Measurements from ENCODE around the gene OPN4. TPM values are rescaled to one million over a fixed set of nuclear protein-coding genes. Genes with fewer than 3 reads are reported as not detected.

The OPN4 gene
- polyA plus RNA-seq, 3 donors from 2014 or later: not detected

- no peak for DNase-seq
- Mint-ChIP-seq H3K36me3 (no peaks in the 10 kb centered on the region), H3K27ac (no peak overlapping the region), H3K4me3 (no peak overlapping the region), H3K27me3 (ENCODE audit: low read depth in 3 of 3) (peaks cover 0 to 4% (median 1%) of the 10 kb centered on the region in 3 donors), H3K9me3 (no peaks in the 10 kb centered on the region), H3K4me1 (peaks cover 0 to 7% of the 10 kb centered on the region in 2 donors)
Observed at GRCh38 chr10:86685416-86685815, 31.1 kb downstream of the OPN4 start.

DNA sequence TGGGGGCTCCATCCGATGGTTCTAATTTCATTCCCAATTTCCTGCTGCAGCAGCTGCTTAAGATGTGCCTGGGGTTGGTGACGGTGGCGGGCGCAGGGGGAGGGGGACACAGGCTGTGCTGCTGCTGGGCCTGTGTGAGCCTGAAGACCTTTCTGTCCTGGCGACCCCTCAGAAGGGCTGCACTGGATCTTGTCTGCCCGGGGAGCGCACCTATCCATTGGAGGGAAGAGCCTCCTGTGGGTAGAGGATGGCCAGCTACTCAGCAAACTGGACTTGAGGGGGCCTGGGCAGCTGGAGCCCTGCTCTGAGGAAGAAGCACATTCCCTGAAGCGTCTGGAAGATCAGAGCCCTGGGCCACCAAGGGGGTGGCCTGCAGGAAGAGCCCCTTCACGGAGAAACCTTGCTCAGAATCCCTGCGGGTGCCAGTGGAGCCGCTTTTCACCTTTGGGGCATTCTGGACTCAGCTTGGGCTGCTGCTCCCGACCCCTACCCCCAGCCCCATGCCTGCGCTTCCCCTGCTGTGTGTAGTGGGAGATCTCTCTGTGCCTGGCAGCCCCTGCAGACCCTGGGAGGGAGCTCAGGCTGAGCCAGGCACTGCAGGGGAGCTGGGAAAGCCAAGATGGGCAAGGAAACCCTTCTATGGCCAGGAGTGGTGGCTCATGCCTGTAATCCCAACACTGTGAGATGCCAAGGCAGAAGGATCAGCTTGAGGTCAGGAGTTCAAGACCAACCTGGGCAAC, 31.7 kb downstream of the OPN4 start:
- DNase-seq: no peak
- Mint-ChIP-seq H3K36me3 (no peaks in the 10 kb centered on the region), H3K27ac (no peak overlapping the region), H3K9me3 (no peaks in the 10 kb centered on the region), H3K4me1 (peaks cover 0 to 7% of the 10 kb centered on the region in 2 donors), H3K4me3 (no peak overlapping the region), H3K27me3 (ENCODE audit: low read depth in 3 of 3) (peaks cover 0 to 4% (median 1%) of the 10 kb centered on the region in 3 donors)

GRCh38 chr10:86686972-86687371, 32.6 kb downstream of the OPN4 start:
- no peak overlapping the region for H3K4me3 Mint-ChIP-seq
- no peaks in the 10 kb centered on the region for H3K36me3 Mint-ChIP-seq
- no peak overlapping the region for H3K27ac Mint-ChIP-seq
- peaks cover 0 to 4% (median 1%) of the 10 kb centered on the region in 3 donors for H3K27me3 Mint-ChIP-seq (ENCODE audit: low read depth in 3 of 3)
- DNase-seq: no peak
- H3K4me1 Mint-ChIP-seq: peaks cover 0 to 7% of the 10 kb centered on the region in 2 donors
- H3K9me3 Mint-ChIP-seq: no peaks in the 10 kb centered on the region

GRCh38 chr10:86687750-86688149, 33.4 kb downstream of the OPN4 start:
- DNase-seq: no peak
- Mint-ChIP-seq H3K27me3 (ENCODE audit: low read depth in 3 of 3) (peaks cover 0 to 1% (median 0%) of the 10 kb centered on the region in 3 donors), H3K36me3 (no peaks in the 10 kb centered on the region), H3K4me3 (no peak overlapping the region), H3K4me1 (peaks cover 0 to 7% of the 10 kb centered on the region in 2 donors), H3K27ac (no peak overlapping the region), H3K9me3 (no peaks in the 10 kb centered on the region)

DNA sequence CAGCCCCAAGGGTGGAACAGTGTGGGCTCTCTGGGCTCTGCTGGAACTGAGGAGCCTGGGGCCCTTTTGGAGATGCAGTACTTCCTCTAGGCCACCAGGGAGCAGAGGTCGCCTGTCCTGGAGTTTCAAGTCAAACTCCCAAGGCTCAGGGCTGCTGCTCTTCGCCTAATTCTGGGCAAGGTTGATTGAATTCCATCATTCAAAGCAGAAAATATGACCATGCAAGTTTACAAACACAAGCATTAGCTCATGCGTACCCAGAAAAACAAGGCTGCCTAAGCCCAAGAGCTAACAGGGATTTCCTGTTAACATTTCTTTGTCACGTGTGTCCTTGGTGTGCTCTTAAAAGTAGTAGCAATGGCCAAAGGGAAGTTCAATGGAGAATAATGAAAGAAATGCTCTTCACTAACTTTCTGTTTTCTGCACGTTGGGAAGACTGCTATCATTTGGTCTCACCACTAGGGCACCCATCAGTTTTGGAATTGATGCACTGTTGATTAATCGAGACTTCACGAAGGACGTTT, 34.1 kb downstream of the OPN4 start:
- Mint-ChIP-seq H3K27ac (no peak overlapping the region), H3K36me3 (no peaks in the 10 kb centered on the region), H3K4me3 (peak overlapping the region in 2 of 5 donors; percentile 36 to 68), H3K9me3 (no peaks in the 10 kb centered on the region), H3K4me1 (peaks cover 0 to 7% of the 10 kb centered on the region in 2 donors), H3K27me3 (ENCODE audit: low read depth in 3 of 3) (peaks cover 0 to 1% (median 0%) of the 10 kb centered on the region in 3 donors)
- DNase-seq: peak; percentile 38 to 51 (median 48)

- peaks cover 0 to 7% of the 10 kb centered on the region in 2 donors for H3K4me1 Mint-ChIP-seq
- H3K36me3 Mint-ChIP-seq: no peaks in the 10 kb centered on the region
- H3K4me3 Mint-ChIP-seq: no peak overlapping the region
- H3K9me3 Mint-ChIP-seq: no peaks in the 10 kb centered on the region
- no peak for DNase-seq
- H3K27ac Mint-ChIP-seq: no peak overlapping the region
- H3K27me3 Mint-ChIP-seq (ENCODE audit: low read depth in 3 of 3): peaks cover 0 to 1% (median 0%) of the 10 kb centered on the region in 3 donors
Observed at GRCh38 chr10:86689146-86689545, 34.8 kb downstream of the OPN4 start.

DNA sequence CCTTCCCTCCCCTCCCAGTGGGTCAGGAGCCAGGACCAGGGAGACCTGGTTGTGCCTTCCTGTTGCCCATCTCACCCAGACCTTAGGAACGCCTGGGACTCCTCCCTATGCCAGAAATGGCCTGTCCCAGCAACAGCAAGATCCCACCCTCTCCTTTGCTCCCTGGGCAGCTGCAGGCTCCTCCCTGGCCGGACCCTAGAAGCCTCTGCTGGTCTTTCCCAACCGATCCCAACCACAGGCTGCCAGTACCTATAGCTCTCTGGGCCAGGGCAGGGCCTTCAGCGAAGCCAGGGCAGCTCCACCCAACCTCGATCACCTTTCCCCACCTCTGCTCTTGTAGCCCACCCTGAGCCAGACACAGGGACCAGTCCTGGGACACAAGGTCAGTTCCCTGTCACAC, 35.9 kb downstream of the OPN4 start:
- Mint-ChIP-seq H3K36me3 (no peaks in the 10 kb centered on the region), H3K4me1 (peaks cover 0 to 7% of the 10 kb centered on the region in 2 donors), H3K27me3 (ENCODE audit: low read depth in 3 of 3) (peaks cover 0 to 1% (median 0%) of the 10 kb centered on the region in 3 donors), H3K27ac (no peak overlapping the region), H3K9me3 (no peaks in the 10 kb centered on the region), H3K4me3 (no peak overlapping the region)
- no peak for DNase-seq

DNA sequence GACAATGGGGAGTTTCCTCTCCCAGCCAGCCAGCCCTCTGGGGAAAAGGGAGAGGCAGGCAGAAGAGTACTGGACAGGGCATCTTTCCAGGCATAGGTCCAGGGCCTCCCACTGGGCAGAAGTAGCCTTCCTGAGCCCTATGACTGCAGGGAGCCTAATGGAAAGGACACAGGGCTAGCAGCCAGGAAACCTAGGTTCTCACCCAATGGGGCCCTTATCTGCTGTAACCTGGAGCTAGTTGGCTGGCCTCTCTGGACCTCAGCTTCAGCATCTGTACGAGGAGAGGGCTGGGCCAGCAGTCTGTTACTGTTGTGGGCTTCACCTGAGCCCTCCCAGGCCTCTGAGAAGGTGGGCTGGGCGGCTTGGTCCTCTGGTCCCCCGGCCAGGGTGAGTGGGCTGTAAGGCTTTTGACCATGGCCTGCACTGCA, 36.3 kb downstream of the OPN4 start:
- peaks cover 0 to 7% of the 10 kb centered on the region in 2 donors for H3K4me1 Mint-ChIP-seq

GRCh38 chr10:86691333-86692022, 37.1 kb downstream of the OPN4 start:
- Mint-ChIP-seq H3K36me3 (no peaks in the 10 kb centered on the region), H3K9me3 (no peaks in the 10 kb centered on the region), H3K4me3 (no peak overlapping the region), H3K4me1 (peaks cover 0 to 7% of the 10 kb centered on the region in 2 donors), H3K27me3 (ENCODE audit: low read depth in 3 of 3) (peaks cover 0 to 1% (median 0%) of the 10 kb centered on the region in 3 donors), H3K27ac (no peak overlapping the region)
- DNase-seq: no peak

More for the DNA sequence above, 36.3 kb downstream of the OPN4 start:
- Mint-ChIP-seq H3K36me3 (no peaks in the 10 kb centered on the region), H3K27ac (no peak overlapping the region), H3K4me3 (no peak overlapping the region), H3K27me3 (ENCODE audit: low read depth in 3 of 3) (peaks cover 0 to 1% (median 0%) of the 10 kb centered on the region in 3 donors), H3K9me3 (no peaks in the 10 kb centered on the region)
- DNase-seq: no peak

- no peak for DNase-seq
- H3K9me3 Mint-ChIP-seq: no peaks in the 10 kb centered on the region
- peaks cover 0 to 7% of the 10 kb centered on the region in 2 donors for H3K4me1 Mint-ChIP-seq
- no peaks in the 10 kb centered on the region for H3K36me3 Mint-ChIP-seq
- H3K27me3 Mint-ChIP-seq (ENCODE audit: low read depth in 3 of 3): peaks cover 0 to 1% (median 0%) of the 10 kb centered on the region in 3 donors
- H3K4me3 Mint-ChIP-seq: no peak overlapping the region
- no peak overlapping the region for H3K27ac Mint-ChIP-seq
Observed at GRCh38 chr10:86692023-86692514, 37.7 kb downstream of the OPN4 start.

GRCh38 chr10:86692664-86693063, 38.3 kb downstream of the OPN4 start:
- H3K36me3 Mint-ChIP-seq: no peaks in the 10 kb centered on the region
- H3K27me3 Mint-ChIP-seq (ENCODE audit: low read depth in 3 of 3): peaks cover 0 to 1% (median 0%) of the 10 kb centered on the region in 3 donors
- H3K4me3 Mint-ChIP-seq: no peak overlapping the region
- DNase-seq: no peak
- no peaks in the 10 kb centered on the region for H3K9me3 Mint-ChIP-seq
- no peak overlapping the region for H3K27ac Mint-ChIP-seq
- H3K4me1 Mint-ChIP-seq: peaks cover 0 to 7% of the 10 kb centered on the region in 2 donors

- no peak overlapping the region for H3K4me3 Mint-ChIP-seq
- H3K27ac Mint-ChIP-seq: no peak overlapping the region
- no peak for DNase-seq
- H3K9me3 Mint-ChIP-seq: no peaks in the 10 kb centered on the region
- H3K36me3 Mint-ChIP-seq: no peaks in the 10 kb centered on the region
- H3K4me1 Mint-ChIP-seq: peaks cover 0 to 5% of the 10 kb centered on the region in 2 donors
- H3K27me3 Mint-ChIP-seq (ENCODE audit: low read depth in 3 of 3): peaks cover 0 to 1% (median 0%) of the 10 kb centered on the region in 3 donors
Observed at GRCh38 chr10:86693275-86693674, 38.9 kb downstream of the OPN4 start.

DNA sequence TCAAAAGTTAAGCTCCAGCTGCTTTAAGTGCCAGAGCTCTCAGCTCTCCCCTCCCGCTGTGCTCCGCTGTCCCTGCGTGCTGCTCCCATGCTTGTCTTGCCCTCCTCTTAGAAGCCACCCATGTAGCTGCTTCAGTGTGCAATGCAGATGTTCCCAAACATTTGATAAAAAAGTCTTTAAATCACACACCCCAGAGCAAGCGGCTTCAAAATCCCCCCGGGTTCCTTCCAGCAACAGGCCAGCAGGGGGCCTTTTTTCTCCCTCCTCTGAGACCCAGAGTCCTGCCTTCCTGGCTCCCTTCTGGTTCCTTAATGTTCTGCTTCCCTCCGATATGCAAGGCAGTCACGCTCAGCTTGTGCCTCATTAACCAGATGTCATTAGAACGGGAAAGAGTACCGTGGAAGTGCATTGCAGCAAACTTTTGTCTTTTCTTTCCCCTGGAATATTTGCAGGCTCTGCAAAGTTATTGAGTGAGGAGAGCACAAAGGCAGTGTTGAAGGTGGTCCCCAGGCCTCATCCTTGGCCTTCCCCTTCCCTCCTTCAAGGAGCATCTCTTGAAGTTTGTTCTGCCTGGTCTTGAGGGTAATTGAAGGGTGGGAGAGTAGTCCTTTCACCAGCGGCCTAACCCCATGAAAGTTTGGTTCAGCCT, 39.5 kb downstream of the OPN4 start:
- DNase-seq: peak in 2 of 3 donors; percentile 19 to 22
- H3K4me1 Mint-ChIP-seq: no peaks in the 10 kb centered on the region
- peaks cover 0 to 2% (median 1%) of the 10 kb centered on the region in 3 donors for H3K27me3 Mint-ChIP-seq (ENCODE audit: low read depth in 3 of 3)
- no peak overlapping the region for H3K4me3 Mint-ChIP-seq
- H3K27ac Mint-ChIP-seq: no peak overlapping the region
- no peaks in the 10 kb centered on the region for H3K36me3 Mint-ChIP-seq
- no peaks in the 10 kb centered on the region for H3K9me3 Mint-ChIP-seq
